ENCODE results near the gene RAPGEF5. TPM values are rescaled to one million over a fixed set of nuclear protein-coding genes. Genes with fewer than 3 reads are reported as not detected.

Gene RAPGEF5
- total RNA-seq, 1 donor from 2014 or later = 139 TPM

DNA sequence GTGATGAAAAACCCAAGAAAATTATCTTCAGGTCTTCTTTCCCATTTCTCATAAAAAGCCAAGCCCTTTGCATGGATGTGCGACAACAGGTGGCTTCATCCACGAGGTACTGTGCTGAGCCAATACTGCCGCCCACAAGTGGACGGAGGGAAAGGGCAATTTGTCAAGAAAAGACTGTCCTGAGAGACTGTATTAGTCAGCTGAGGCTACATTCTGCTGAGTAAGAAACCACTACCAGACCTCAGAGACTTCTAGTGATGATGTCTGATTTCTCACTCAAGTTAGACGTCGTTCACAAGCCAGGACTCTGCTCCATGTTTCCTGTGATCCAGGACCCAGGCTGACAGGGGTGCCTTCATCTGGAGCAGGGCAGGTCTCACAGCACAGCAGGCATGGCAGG lies 239.7 kb downstream of the RAPGEF5 start:
- intact Hi-C loops (cut with DNase I) = loop anchor here (10.0 kb wide), 1 partner anchor 138 kb away; no protein-coding TSS in a partner anchor
- TF ChIP-seq CTCF (IDR thresholded peaks at IDR 0.05) = no peak
- peaks cover 3% of the 10 kb centered on the region for H3K4me1 ChIP-seq
- H3K27ac ChIP-seq = no peak overlapping the region
- no peak overlapping the region for H3K4me3 ChIP-seq
- no peak for ATAC-seq
- peaks cover 40% of the 10 kb centered on the region for H3K36me3 ChIP-seq
- no peaks in the 10 kb centered on the region for H3K9me3 ChIP-seq
- no peaks in the 10 kb centered on the region for H3K27me3 ChIP-seq
- no peak for DNase-seq

DNA sequence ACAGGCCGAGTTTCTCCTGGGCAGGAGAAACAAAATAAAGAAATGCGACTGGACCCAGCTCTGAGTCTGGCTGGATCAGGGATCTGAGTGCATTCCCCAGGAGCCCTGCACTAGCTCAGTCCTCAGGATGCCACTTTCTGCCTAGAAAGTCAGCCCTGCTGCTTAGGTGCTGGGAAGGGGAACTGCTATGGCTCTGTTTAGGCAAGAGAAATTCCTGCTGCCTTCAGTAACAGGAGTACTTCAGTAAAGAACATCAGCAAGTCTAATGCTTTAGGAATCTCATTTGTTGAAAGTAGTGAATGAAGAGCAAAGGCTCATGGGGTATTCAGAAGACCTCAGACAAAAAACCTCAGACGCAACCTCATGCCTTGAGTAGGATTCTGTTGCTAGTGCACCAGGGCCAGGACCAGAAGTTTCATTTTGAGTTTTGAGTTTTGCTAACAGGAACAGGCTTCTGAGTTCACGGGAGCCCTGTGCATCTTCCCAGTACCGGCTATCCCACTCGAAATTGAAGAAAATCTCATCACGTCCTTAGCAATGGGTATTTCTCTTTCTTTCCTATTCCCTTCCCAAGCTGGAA lies 240.4 kb downstream of the RAPGEF5 start:
- DNase-seq = no peak
- Histone ChIP-seq H3K4me3 (no peak overlapping the region), H3K9me3 (no peaks in the 10 kb centered on the region), H3K27ac (no peak overlapping the region), H3K36me3 (peaks cover 33% of the 10 kb centered on the region), H3K27me3 (no peaks in the 10 kb centered on the region), H3K4me1 (no peaks in the 10 kb centered on the region)
- no peak for TF ChIP-seq CTCF (IDR thresholded peaks at IDR 0.05)
- no peak for ATAC-seq
- intact Hi-C loops (cut with DNase I) = loop anchor here (10.0 kb wide), 1 partner anchor 138 kb away; no protein-coding TSS in a partner anchor

DNA sequence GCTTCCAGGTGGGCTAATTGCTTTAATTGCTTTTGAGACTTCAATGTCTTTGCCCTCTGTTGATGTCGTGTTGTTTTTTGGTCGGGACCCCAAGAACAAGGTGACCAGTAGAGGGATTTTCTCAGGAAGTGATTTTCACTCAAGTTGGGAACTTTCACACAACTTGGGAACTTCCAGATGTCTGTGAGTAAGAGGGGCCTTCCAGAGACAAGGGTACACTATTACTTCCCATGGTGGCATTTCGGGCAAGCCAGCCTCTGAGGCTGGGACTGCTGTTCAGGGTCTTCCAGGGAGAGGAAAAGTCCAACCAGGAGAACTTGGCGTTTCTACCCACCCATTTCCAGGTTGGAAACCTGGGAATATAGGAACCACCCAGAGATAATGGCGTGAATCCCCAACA lies 241.3 kb downstream of the RAPGEF5 start:
- H3K4me3 ChIP-seq = no peak overlapping the region
- no peaks in the 10 kb centered on the region for H3K9me3 ChIP-seq
- DNase-seq (no peak), ATAC-seq (no peak)
- H3K4me1 ChIP-seq = no peaks in the 10 kb centered on the region
- intact Hi-C loops (cut with DNase I) = loop anchor here (10.0 kb wide), 1 partner anchor 139 kb away; no protein-coding TSS in a partner anchor
- peak overlapping the region; percentile 2 for H3K27ac ChIP-seq
- no peak for TF ChIP-seq CTCF (IDR thresholded peaks at IDR 0.05)
- no peaks in the 10 kb centered on the region for H3K27me3 ChIP-seq
- peaks cover 30% of the 10 kb centered on the region for H3K36me3 ChIP-seq

DNA sequence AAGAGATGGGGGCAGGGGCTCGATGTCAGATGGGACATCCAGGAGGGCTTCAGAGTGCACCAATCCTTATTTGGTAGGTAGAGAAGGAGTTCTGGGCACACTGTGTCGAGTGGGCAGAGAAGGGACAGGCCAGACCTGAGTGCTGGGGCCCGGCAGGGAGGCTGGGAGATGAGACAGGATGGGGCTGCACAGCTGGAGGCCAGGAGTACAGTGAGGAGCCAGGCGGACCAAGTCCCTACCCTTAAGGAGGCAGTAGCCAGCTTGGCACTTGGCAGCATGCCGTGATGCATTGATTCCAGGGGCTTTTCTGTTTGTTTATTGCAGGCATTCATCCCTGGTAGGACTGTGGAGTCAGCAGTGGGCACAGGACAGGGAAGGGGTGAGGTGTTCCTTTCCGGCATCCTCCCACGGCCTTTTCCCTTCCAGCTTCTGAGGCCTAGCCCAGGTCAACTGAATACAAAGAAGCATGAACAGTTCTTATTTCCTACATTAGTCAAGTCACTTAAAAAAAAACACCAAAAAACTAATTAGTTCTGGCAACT lies 242.4 kb downstream of the RAPGEF5 start:
- H3K9me3 ChIP-seq = no peaks in the 10 kb centered on the region
- no peak for TF ChIP-seq CTCF (IDR thresholded peaks at IDR 0.05)
- no peaks in the 10 kb centered on the region for H3K4me1 ChIP-seq
- no peak overlapping the region for H3K27ac ChIP-seq
- no peak overlapping the region for H3K4me3 ChIP-seq
- DNase-seq (no peak), ATAC-seq (peak; percentile 8)
- H3K36me3 ChIP-seq = peaks cover 20% of the 10 kb centered on the region
- intact Hi-C loops (cut with DNase I) = loop anchor here (10.0 kb wide), 1 partner anchor 140 kb away; no protein-coding TSS in a partner anchor
- no peaks in the 10 kb centered on the region for H3K27me3 ChIP-seq

DNA sequence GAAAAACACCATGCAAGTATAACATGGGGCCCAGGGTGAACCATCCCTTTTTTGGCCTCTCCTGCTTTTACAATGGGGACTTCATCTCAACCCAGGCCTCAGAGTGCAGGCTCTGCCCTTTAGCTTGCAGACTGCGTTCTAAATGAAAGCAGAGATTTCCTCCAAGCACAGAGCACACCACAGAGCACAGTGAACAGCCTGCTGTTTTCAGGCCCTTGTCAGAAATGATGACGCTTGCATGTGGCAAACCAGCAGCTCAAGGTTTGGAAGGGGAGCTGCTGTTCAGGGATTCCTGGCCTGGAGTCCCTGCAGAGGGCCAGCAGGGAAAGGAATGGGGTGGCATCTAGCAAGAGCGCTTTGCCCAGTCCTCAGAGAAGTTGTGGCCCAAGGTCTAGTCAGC lies 243.9 kb downstream of the RAPGEF5 start:
- no peak overlapping the region for H3K27ac ChIP-seq
- H3K27me3 ChIP-seq = no peaks in the 10 kb centered on the region
- DNase-seq (no peak), ATAC-seq (no peak)
- intact Hi-C loops (cut with DNase I) = loop anchor here (10.0 kb wide), 1 partner anchor 142 kb away; no protein-coding TSS in a partner anchor
- H3K9me3 ChIP-seq = no peaks in the 10 kb centered on the region
- no peak overlapping the region for H3K4me3 ChIP-seq
- TF ChIP-seq CTCF (IDR thresholded peaks at IDR 0.05) = no peak
- peaks cover 6% of the 10 kb centered on the region for H3K36me3 ChIP-seq
- H3K4me1 ChIP-seq = no peaks in the 10 kb centered on the region
